Esophagus squamous epithelium (tissue), 4 donors: Measurements from ENCODE around the gene PTPRT.

Experiments
- POLR2A ChIP-seq, 4 donors: fragments of 450-650 bp; IDR thresholded peaks; one replicate each; pipeline ENCODE4 v1.6.1; 2017; ENCODE audit warnings: antibody characterized with exemption in 4 of 4, mild to moderate bottlenecking in 4 of 4, moderate library complexity in 3 of 4
- TF ChIP-seq, protein P1 (sequence below), 6 experiments: fragments of 450-650 bp in 4 of 6; fragments of 200-600 bp in 2 of 6; sonication (generic) in 2 of 6; IDR thresholded peaks; one replicate each; pipeline ENCODE4 v1.5.1; 2016 to 2019; ENCODE audit warnings: antibody characterized with exemption in 6 of 6, mild to moderate bottlenecking in 4 of 6, moderate library complexity in 4 of 6

- TF ChIP-seq, protein P1, sequence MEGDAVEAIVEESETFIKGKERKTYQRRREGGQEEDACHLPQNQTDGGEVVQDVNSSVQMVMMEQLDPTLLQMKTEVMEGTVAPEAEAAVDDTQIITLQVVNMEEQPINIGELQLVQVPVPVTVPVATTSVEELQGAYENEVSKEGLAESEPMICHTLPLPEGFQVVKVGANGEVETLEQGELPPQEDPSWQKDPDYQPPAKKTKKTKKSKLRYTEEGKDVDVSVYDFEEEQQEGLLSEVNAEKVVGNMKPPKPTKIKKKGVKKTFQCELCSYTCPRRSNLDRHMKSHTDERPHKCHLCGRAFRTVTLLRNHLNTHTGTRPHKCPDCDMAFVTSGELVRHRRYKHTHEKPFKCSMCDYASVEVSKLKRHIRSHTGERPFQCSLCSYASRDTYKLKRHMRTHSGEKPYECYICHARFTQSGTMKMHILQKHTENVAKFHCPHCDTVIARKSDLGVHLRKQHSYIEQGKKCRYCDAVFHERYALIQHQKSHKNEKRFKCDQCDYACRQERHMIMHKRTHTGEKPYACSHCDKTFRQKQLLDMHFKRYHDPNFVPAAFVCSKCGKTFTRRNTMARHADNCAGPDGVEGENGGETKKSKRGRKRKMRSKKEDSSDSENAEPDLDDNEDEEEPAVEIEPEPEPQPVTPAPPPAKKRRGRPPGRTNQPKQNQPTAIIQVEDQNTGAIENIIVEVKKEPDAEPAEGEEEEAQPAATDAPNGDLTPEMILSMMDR (IDR thresholded peaks at IDR 0.05): no peak
- no peak for TF ChIP-seq POLR2A (IDR thresholded peaks at IDR 0.05)
Measured at GRCh38 chr20:42441864-42442331, 747.8 kb downstream of the PTPRT start.
